ENCODE results near the gene PLD5.

PLD5 gene

DNA sequence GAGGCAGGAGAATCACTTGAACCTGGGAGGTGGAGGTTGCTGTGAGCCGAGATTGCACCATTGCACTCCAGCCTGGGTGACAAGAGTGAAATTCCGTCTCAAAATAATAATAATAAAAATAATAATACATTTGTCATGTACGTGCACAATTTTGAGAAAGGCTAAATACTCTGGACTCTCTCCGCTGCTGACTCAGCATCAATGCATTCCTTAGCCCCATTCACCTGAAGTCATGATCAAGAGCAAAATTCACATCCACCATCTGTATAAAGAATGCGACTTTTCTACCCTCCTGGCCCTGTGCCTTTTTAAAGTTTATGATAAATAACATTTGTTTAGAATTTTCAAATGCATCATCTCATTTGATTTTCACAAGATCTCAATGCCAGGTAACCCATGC lies 490.1 kb downstream of the PLD5 start:
- no peak for DNase-seq

DNA sequence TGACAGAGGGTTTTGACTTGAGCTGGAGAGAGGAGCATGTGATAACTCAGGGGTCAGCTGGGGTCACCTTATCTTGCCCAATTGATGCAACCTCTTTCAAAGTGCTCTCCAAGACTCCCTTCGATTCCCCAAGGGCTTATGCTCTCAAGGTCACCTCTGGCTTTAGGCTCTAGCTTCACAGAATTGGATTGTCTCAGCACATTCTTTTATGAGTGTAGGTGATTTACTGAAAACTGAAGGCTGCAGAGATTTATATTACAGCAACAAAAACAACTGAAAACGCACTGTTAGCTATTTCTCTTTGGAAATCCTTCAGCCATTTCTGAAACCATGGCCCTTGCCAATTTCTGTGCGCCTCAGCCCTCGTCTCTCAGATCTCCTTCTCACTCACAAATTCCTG lies 491.1 kb downstream of the PLD5 start:
- DNase-seq, result no peak

Measured in activated CD8-positive, alpha-beta memory T cell treated with anti-CD3 and anti-CD28 coated beads, Interleukin-2, amount 50 U/mL, for 48 hours (primary cell).